OCI-LY7 (cell line): ENCODE measurements around the gene PAQR5.

Experiments used
- EZH2phosphoT487 ChIP-seq: fragments of 200-600 bp; sonication (generic); IDR thresholded peaks from 2 replicates; pipeline ENCODE4 v1.6.1; 2018; ENCODE audit warnings: low read depth, borderline replicate concordance, mild to moderate bottlenecking, mixed run types, antibody characterized with exemption, low read length, moderate library complexity, mixed read lengths
- TF ChIP-seq, protein P1 (sequence below): fragments of 200-600 bp; sonication (generic); conservative IDR thresholded peaks from 2 replicates; pipeline ENCODE4 v1.5.1; 2014; ENCODE audit warnings: mild to moderate bottlenecking, antibody characterized with exemption, low read length, moderate library complexity, mixed read lengths

- TF ChIP-seq, protein P1, sequence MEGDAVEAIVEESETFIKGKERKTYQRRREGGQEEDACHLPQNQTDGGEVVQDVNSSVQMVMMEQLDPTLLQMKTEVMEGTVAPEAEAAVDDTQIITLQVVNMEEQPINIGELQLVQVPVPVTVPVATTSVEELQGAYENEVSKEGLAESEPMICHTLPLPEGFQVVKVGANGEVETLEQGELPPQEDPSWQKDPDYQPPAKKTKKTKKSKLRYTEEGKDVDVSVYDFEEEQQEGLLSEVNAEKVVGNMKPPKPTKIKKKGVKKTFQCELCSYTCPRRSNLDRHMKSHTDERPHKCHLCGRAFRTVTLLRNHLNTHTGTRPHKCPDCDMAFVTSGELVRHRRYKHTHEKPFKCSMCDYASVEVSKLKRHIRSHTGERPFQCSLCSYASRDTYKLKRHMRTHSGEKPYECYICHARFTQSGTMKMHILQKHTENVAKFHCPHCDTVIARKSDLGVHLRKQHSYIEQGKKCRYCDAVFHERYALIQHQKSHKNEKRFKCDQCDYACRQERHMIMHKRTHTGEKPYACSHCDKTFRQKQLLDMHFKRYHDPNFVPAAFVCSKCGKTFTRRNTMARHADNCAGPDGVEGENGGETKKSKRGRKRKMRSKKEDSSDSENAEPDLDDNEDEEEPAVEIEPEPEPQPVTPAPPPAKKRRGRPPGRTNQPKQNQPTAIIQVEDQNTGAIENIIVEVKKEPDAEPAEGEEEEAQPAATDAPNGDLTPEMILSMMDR, result no peak
- TF ChIP-seq EZH2phosphoT487, result no peak
Observed at GRCh38 chr15:69422336-69422895, 123.7 kb downstream of the PAQR5 start.
